ENCODE data around the gene EOLA1.
"Not testable (repeated sequence)": the region's sequence is repeated elsewhere in the genome, so short reads cannot be mapped to it uniquely, and the experiment has no call there.

EOLA1 gene

DNA sequence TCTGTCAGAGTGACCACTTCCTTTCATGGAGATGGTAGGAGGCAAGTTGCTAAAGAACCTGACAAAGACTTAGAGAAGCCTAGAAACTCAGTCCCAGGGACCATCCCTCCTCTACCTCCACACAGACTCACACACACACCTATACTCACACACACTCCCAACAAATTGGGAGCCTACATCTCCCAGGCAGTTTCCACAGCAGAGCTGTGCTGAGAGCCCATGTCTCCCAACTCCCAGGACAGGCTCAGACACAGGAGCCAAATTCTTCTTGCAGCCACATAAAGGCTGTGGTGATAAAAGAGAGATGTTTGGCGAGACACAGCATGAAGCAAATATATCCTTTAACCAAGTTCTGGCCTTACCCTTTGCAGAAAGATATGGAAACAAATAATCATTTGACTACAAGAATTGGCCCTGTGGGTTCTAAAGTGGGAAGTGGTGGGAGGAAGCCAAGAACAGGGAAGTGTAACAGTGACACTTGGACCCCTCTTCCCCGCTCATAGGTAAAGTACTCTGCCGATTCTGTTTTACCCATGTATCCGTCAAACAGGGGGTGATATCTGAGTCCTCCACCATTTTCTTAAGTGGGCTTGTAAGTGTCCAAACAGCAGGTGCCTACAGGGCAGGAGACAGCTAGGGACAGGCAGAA, 24.7 kb upstream of the EOLA1 start:
- no peak for DNase-seq (ENCODE audit: low read depth)
- no peak overlapping the region for H3K4me3 ChIP-seq (ENCODE audit: low read depth, low read length)
- TF ChIP-seq CTCF (IDR thresholded peaks at IDR 0.05; ENCODE audit: low read depth, low read length, missing control alignments): no peak

- no peak for TF ChIP-seq CTCF (IDR thresholded peaks at IDR 0.05; ENCODE audit: low read depth, low read length, missing control alignments)
- DNase-seq (ENCODE audit: low read depth): no peak
- H3K4me3 ChIP-seq (ENCODE audit: low read depth, low read length): no peak overlapping the region
Observed at GRCh38 chrX:149516604-149517003, 24.2 kb upstream of the EOLA1 start.

- no peak for TF ChIP-seq CTCF (IDR thresholded peaks at IDR 0.05; ENCODE audit: low read depth, low read length, missing control alignments)
- H3K4me3 ChIP-seq (ENCODE audit: low read depth, low read length): no peak overlapping the region
- no peak for DNase-seq (ENCODE audit: low read depth)
Observed at GRCh38 chrX:149517308-149517707, 23.5 kb upstream of the EOLA1 start.

- TF ChIP-seq CTCF (IDR thresholded peaks at IDR 0.05; ENCODE audit: low read depth, low read length, missing control alignments): no peak
- DNase-seq (ENCODE audit: low read depth): no peak
- no peak overlapping the region for H3K4me3 ChIP-seq (ENCODE audit: low read depth, low read length)
Observed at GRCh38 chrX:149518236-149518635, 22.6 kb upstream of the EOLA1 start.

GRCh38 chrX:149520636-149521277, 20.1 kb upstream of the EOLA1 start:
- not testable (repeated sequence) for DNase-seq (ENCODE audit: low read depth); H3K4me3 ChIP-seq (ENCODE audit: low read depth, low read length)

- H3K4me3 ChIP-seq (ENCODE audit: low read depth, low read length): no peak overlapping the region
- no peak for DNase-seq (ENCODE audit: low read depth)
- no peak for TF ChIP-seq CTCF (IDR thresholded peaks at IDR 0.05; ENCODE audit: low read depth, low read length, missing control alignments)
Observed at GRCh38 chrX:149521438-149521837, 19.4 kb upstream of the EOLA1 start.

DNA sequence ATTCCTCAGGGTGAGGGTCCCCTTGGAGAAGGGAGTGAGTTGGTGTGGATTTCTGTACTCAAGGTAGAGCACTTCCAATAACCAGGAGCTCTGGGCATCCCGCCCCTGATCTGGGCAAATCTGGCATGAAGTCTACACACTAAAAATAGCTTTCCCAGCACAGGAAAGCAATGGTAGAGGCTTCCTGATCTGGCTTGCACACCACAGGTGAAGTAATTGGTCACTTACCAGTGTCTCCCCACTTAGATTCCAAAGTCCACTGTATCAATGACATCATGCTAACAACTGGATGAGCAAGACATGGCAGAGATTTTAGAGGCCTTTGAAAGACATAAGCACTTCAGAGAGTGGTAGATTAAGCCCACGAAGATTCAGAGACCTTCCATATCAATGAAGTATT, 17.9 kb upstream of the EOLA1 start:
- DNase-seq (ENCODE audit: low read depth): no peak
- H3K4me3 ChIP-seq (ENCODE audit: low read depth, low read length): no peak overlapping the region
- no peak for TF ChIP-seq CTCF (IDR thresholded peaks at IDR 0.05; ENCODE audit: low read depth, low read length, missing control alignments)

DNA sequence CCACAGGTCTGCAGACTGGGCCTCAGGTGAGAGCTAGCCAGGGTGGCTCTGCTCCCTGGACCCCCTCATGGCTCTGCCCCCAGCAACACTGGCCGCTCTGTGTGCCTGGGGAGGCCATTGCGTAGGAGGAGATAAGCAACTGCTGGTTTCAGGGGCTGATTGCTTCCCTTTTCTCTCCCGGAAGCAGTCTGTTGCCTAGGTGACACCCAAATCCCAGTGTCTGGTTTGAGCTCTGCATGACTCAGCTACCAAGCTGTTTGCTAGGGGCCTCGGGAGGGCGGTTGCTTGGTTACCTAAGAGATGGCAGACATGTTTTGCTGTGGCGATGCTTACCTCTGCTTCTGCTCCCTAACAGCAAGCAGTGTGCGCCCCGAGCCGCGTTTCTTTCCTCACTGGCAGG, 15.4 kb upstream of the EOLA1 start:
- not testable (repeated sequence) for DNase-seq (ENCODE audit: low read depth)

DNA sequence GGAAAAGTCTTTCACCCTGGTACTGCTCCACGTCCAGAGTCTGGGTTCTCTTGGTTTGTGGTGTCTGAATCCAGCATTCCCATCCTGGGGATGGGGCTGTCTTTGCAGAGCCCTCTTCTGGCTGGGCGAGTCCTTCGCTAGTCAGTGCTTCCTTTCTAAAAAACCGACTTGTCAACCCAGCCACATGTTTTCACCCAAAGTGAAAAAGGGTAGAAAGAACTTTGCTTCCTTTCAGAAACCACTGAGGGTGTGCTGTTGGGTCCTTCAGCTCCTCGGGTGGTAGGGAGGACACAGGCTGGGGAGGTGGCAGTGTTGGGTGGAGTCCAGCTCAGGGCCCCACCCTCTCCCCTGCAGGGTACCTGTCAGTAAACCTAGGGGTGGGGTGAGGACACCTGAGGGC, 14.9 kb upstream of the EOLA1 start:
- not testable (repeated sequence) for DNase-seq (ENCODE audit: low read depth); H3K4me3 ChIP-seq (ENCODE audit: low read depth, low read length)

More for the DNA sequence above, 15.4 kb upstream of the EOLA1 start:
- H3K4me3 ChIP-seq (ENCODE audit: low read depth, low read length): not testable (repeated sequence)

GRCh38 chrX:149526318-149527033, 14.3 kb upstream of the EOLA1 start:
- H3K4me3 ChIP-seq (ENCODE audit: low read depth, low read length); DNase-seq (ENCODE audit: low read depth): not testable (repeated sequence)

Data from GM12864 (cell line).